Fibroblast of lung (primary cell): ENCODE results near the gene LRIT2. TPM values are rescaled to one million over a fixed set of nuclear protein-coding genes. Genes with fewer than 3 reads are reported as not detected.

Source experiments
- DNase-seq, 2 donors: peaks; one replicate each; pipeline versions ENCODE4 v3.0.0 to v3.0.0-alpha.2; 2010; ENCODE audit warnings: low read depth in 2 of 2
- H2AFZ ChIP-seq: 2 replicates; pipeline ENCODE4 v1.5.1; 2012; ENCODE audit warnings: low read length, control low read depth, inconsistent platforms
- H3K27ac ChIP-seq: 2 replicates; pipeline ENCODE4 v1.5.1; 2011; ENCODE audit warnings: low read length, control low read depth; ENCODE audit not compliant: insufficient read depth
- H3K27me3 ChIP-seq: 2 replicates; pipeline ENCODE4 v1.5.1; 2011; ENCODE audit warnings: mild to moderate bottlenecking, low read length; ENCODE audit not compliant: control insufficient read depth, insufficient read depth
- H3K36me3 ChIP-seq: 2 replicates; pipeline ENCODE4 v1.5.1; 2011; ENCODE audit warnings: low read length; ENCODE audit not compliant: control insufficient read depth, insufficient read depth
- H3K4me1 ChIP-seq: 2 replicates; pipeline ENCODE4 v1.5.1; 2011; ENCODE audit warnings: low read length; ENCODE audit not compliant: control insufficient read depth, insufficient read depth; ENCODE audit errors: extremely low read depth
- H3K4me2 ChIP-seq: 2 replicates; pipeline ENCODE4 v1.5.1; 2011; ENCODE audit warnings: low read length, control low read depth; ENCODE audit not compliant: insufficient read depth; ENCODE audit errors: extremely low read depth
- H3K4me3 ChIP-seq, 4 experiments: fragments of 200-600 bp in 1 of 4; sonication (generic) in 1 of 4; replicated peaks in 1 of 4; 2 replicates each; pipeline ENCODE4 v1.5.1; 2011 to 2016; ENCODE audit warnings: low read length in 4 of 4, low read depth in 3 of 4, mild to moderate bottlenecking in 3 of 4, control low read depth in 2 of 4, inconsistent platforms in 1 of 4, mixed read lengths in 1 of 4; ENCODE audit not compliant: insufficient read depth in 1 of 4; ENCODE audit errors: control extremely low read depth in 1 of 4
- H3K79me2 ChIP-seq: 2 replicates; pipeline ENCODE4 v1.5.1; 2012; ENCODE audit warnings: mild to moderate bottlenecking, low read length, inconsistent platforms; ENCODE audit not compliant: control insufficient read depth, insufficient read depth
- H3K9ac ChIP-seq: 2 replicates; pipeline ENCODE4 v1.5.1; 2011; ENCODE audit warnings: mild to moderate bottlenecking, low read length, control low read depth; ENCODE audit not compliant: insufficient read depth
- H3K9me3 ChIP-seq: 2 replicates; pipeline ENCODE4 v1.5.1; 2012; ENCODE audit warnings: low read depth, low read length; ENCODE audit not compliant: control insufficient read depth, insufficient read depth
- H4K20me1 ChIP-seq: 2 replicates; pipeline ENCODE4 v1.5.1; 2011; ENCODE audit warnings: low read length; ENCODE audit not compliant: control insufficient read depth, insufficient read depth; ENCODE audit errors: extremely low read depth
- EZH2 ChIP-seq: IDR thresholded peaks from 2 replicates; pipeline ENCODE4 v1.5.1; 2012; ENCODE audit warnings: low read length, control low read depth, mild to moderate bottlenecking; ENCODE audit errors: missing control alignments
- polyA plus RNA-seq, 2 donors: library from polyadenylated mRNA; depleted of rRNA in 1 of 2; stranded (reverse) in 1 of 2; unstranded in 1 of 2; fragments of >200 nt; gene quantifications; 2 replicates each; pipeline ENCODE4 v1.2.1, GENCODE V29; 2011 to 2012; ENCODE audit warnings: missing spikeins in 1 of 2
- total RNA-seq: library from RNA; depleted of rRNA; stranded (reverse); fragments of >200 nt; gene quantifications from 2 replicates; pipeline ENCODE4 v1.2.1, GENCODE V29; 2014
- TF ChIP-seq, protein P1 (sequence below), 2 donors: IDR thresholded peaks in 1 of 2; conservative IDR thresholded peaks in 1 of 2; 1 replicate in 1 of 2; 2 replicates in 1 of 2; pipeline ENCODE4 v1.5.1; 2011 to 2012; ENCODE audit warnings: low read length in 2 of 2, control low read depth in 1 of 2, inconsistent platforms in 1 of 2, low read depth in 1 of 2, mild to moderate bottlenecking in 1 of 2

Gene LRIT2
- total and polyA plus RNA-seq, 2 donors (not counting 1 experiment from before 2014, with no cell fraction given), result not detected

DNA sequence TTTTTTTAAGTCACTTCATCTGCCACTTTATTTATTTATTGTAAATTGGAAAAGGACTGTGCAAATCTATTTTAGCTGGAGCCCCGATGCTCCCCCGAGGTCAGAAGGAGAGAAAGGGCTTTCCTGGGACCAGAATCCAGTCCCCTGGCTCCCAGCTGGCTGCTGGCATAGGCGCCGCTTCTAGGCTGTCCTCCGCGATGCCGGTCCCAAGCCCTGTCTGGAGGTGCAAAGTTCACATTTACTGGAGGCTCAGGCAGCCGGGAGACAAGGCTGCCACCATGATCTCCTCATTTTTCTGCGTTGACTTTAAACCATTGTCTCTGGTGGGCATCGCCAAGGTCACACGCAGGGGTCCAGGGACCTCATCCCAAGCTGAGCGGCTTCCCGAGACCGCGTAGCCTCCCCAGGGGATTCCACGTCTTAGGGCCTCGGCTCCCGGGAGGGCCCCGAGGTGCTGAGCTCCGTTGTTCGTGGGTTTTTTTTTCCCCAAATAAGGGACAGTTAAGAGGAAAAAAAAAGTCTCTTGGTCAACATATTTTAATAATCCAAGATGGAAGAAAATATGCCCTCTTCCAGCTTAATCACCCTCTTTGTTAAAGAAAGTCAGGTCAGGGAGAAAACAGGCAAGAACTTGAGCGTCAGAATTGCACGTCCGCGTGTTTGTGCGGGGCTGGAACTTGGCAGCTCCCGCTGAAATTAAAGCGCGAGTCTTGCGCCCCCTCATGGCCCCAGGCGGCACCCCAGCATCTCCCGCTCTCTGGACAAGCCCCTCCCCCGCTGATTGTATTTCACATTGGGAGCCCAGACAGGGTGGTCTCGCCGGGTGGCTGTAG, 31.4 kb upstream of the LRIT2 start:
- H3K9ac ChIP-seq, result no peak overlapping the region

DNA sequence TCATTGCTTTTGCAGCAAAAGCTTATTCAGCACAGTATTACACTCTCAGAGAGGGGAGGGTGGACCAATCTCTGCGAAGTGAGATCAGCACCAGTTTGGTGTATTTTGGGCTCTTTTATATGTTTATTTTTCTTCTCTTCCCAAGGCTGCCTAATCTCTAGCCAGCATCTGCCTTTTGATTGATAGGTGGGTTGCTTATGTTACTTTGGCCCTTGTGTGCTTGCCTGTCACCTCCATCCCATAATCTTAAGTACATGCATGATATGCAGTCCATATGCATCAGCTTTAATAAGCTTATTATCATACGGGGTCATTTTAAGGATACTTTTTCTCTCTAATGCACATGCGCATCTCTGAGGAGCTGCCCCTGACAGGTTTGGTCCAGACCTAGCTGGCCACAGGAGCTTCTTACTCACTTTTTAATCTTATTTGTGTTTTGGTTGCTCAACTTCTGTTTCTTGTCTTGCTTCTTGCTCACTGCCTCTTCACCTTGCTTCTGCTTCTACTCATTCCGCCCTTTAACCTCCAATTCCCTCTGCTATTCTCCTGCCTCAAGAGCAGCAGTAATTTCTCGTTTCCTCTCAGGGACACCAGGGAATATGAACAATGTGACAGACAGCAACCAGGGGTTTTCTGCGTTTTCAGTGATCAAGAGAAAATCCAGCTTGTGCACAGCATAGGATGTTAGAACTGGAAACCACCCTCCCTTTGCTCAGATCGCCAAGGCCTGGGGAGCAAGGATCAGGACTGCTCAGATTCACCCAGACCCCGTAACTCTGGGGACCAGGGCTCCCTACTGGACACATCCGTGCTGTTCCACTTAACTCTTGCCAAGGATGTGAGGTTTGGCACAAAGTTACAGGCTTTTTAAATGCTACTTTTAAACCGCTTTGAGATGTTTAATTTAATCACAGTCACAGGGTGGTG, 29.5 kb upstream of the LRIT2 start:
- Histone ChIP-seq H4K20me1 (no peaks in the 10 kb centered on the region), H3K9ac (no peak overlapping the region), H3K27me3 (no peaks in the 10 kb centered on the region), H3K79me2 (no peaks in the 10 kb centered on the region), H3K36me3 (no peaks in the 10 kb centered on the region), H2AFZ (no peak overlapping the region), H3K27ac (no peak overlapping the region), H3K9me3 (no peaks in the 10 kb centered on the region), H3K4me2 (no peak overlapping the region), H3K4me1 (no peaks in the 10 kb centered on the region), H3K4me3 (no peak overlapping the region)
- no peak for TF ChIP-seq EZH2
- TF ChIP-seq, protein P1, sequence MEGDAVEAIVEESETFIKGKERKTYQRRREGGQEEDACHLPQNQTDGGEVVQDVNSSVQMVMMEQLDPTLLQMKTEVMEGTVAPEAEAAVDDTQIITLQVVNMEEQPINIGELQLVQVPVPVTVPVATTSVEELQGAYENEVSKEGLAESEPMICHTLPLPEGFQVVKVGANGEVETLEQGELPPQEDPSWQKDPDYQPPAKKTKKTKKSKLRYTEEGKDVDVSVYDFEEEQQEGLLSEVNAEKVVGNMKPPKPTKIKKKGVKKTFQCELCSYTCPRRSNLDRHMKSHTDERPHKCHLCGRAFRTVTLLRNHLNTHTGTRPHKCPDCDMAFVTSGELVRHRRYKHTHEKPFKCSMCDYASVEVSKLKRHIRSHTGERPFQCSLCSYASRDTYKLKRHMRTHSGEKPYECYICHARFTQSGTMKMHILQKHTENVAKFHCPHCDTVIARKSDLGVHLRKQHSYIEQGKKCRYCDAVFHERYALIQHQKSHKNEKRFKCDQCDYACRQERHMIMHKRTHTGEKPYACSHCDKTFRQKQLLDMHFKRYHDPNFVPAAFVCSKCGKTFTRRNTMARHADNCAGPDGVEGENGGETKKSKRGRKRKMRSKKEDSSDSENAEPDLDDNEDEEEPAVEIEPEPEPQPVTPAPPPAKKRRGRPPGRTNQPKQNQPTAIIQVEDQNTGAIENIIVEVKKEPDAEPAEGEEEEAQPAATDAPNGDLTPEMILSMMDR (conservative IDR thresholded peaks at IDR 0.05 in 1 of 2, IDR thresholded peaks at IDR 0.05 in 1 of 2; ENCODE audit: low read depth in 1 of 2, low read length in 2 of 2), result no peak
- DNase-seq, result no peak

More for the DNA sequence above, 31.4 kb upstream of the LRIT2 start:
- DNase-seq, result peak; percentile 25 to 44
- TF ChIP-seq, protein P1 (conservative IDR thresholded peaks at IDR 0.05 in 1 of 2, IDR thresholded peaks at IDR 0.05 in 1 of 2; ENCODE audit: low read depth in 1 of 2, low read length in 2 of 2), result peak; percentile 43 to 69
- TF ChIP-seq EZH2, result no peak
- Histone ChIP-seq H3K27me3 (peaks cover 9% of the 10 kb centered on the region), H4K20me1 (no peaks in the 10 kb centered on the region), H3K4me1 (no peaks in the 10 kb centered on the region), H3K27ac (no peak overlapping the region), H2AFZ (no peak overlapping the region), H3K79me2 (no peaks in the 10 kb centered on the region), H3K9me3 (no peaks in the 10 kb centered on the region), H3K36me3 (no peaks in the 10 kb centered on the region), H3K4me3 (no peak overlapping the region), H3K4me2 (no peak overlapping the region)

DNA sequence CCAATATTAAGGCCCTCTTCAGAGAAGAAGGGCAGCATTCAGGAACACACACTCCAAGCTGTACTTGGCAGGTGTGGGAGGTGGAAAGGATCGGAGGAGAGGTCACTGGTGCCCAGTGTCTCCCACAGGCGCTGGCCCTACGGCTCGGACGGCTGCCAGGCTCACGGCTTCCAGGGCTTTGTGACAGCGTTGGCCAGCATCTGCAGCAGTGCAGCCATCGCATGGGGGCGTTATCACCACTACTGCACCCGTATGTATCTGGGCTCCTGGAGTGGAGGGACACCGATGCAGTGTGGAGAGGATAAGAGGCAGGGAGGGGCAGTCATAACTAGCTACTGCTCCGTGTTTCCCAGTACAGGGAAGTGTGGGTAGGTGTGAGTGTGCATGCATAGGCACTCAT, 23.4 kb upstream of the LRIT2 start:
- no peak overlapping the region for H3K4me2 ChIP-seq
- H4K20me1 ChIP-seq, result no peaks in the 10 kb centered on the region
- no peak overlapping the region for H3K4me3 ChIP-seq
- H3K79me2 ChIP-seq, result no peaks in the 10 kb centered on the region
- no peaks in the 10 kb centered on the region for H3K4me1 ChIP-seq
- no peaks in the 10 kb centered on the region for H3K9me3 ChIP-seq
- H3K9ac ChIP-seq, result no peak overlapping the region
- H3K27me3 ChIP-seq, result no peaks in the 10 kb centered on the region
- TF ChIP-seq, protein P1 (conservative IDR thresholded peaks at IDR 0.05 in 1 of 2, IDR thresholded peaks at IDR 0.05 in 1 of 2; ENCODE audit: low read depth in 1 of 2, low read length in 2 of 2), result no peak
- TF ChIP-seq EZH2, result no peak
- H3K27ac ChIP-seq, result no peak overlapping the region
- DNase-seq, result no peak
- H2AFZ ChIP-seq, result no peak overlapping the region
- H3K36me3 ChIP-seq, result no peaks in the 10 kb centered on the region
